ENCODE results near the gene YBX2.
A peak's percentile ranks its signal among the peaks of the same experiment; 100 is the strongest.

The YBX2 gene

DNA sequence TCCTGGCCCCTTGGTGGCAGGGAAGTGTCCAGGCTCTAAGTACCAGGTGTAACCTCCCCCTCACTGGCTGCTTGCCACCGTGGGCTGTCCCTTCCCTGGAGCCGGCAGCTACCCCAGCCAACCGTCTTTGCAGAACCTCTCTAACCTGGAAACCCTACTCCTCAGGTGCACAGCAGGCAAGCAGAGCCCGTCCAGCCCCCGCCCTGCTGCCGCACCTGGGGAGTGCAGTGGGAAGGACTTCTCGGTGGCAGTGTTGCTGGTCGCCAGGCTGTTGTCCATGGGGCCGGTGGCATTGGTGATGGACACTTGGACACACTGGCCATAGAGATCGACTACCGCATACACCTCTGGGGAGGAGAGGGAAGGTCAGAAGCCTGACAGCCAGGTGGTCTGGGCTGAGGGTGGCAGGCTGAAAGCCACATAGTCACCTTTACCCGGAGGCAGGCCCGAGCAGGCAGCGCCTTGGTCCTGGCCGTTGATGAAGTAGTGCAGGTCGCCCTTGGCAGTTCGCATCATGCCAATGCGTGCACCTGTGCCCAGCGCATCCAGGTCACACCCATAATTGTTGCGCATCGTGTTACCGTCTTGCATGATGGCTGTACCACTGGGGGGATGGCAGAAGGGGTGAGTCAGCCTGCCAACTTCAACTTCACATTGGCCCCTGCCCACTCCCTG lies 28.2 kb upstream of the YBX2 start:
- no peak for DNase-seq

GRCh38 chr17:7321466-7321865 lies 27.0 kb upstream of the YBX2 start:
- DNase-seq = no peak

GRCh38 chr17:7318121-7318860 lies 23.9 kb upstream of the YBX2 start:
- no peak for DNase-seq

DNA sequence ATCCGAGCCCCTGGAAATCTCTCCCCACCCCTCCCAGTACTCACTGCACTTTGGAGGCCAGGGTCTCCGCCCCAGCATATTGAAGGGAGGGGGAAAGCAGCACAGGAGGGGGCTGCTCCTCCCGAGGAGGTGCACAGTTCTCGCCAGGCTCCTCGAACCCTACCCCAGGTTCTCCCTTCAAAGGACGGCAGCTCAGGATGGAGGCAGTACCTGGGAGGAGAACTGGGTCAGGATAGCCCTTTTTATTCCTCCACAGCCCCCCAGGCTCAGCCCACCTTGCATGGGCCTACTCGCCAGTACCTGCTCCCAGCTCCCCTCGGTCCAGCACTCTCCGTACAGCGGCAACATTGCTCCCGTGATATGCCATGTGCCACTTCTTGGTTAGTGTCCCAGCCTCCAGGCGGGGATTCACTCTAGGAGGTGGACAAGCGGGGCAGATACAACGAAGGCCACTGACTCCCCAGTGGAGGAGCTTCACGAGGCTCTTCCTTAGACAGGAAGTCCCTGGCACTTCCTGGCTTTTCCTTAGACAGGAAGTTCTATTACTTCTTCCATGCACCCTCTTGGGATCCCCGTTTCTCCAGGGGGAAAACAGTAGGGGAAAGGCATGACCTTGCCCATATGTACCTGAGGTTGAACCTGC lies 22.8 kb upstream of the YBX2 start:
- no peak for DNase-seq

GRCh38 chr17:7315570-7316235 lies 21.3 kb upstream of the YBX2 start:
- no peak for DNase-seq

DNA sequence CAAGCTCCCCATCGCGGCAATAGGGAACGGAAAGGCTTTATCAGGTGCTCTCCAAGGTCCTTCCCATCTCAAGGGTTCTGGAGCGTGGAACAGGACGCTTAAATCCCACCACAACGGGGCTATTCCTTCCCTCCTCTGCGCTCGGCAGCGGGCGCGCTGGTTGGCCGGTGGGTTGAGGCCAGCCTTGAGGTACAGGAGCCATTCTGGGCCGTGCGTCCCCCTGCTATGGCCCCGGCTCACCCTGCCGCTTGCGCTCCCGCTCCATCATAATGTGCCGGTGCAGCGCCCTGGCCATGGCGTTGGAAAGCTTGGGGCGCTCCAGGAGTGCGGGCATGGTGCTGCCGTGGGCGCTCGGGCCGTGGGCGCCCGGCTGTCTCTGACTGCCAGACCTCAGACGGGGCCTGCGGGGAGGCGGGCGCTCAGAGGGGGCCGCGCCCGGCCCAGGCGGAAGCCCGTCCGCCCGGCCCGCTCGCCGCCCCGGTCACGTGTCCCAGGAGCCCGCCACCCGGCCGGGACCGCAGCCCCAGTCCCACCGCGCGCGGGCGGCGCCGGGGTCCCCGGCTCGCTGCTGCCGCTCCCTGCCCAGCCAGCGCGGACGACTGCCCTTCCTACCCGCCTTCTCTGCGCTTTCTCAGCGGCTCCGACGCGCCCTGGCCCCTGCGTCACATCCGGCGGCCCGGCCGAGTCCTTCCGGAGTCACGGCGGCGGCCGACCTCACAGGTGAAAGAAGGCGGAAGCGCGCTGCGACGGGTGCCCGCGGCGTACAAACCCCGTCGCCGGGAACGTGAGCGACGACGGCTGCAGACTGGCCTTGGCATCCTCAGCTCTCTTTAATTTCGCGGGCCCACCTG lies 20.5 kb upstream of the YBX2 start, which contains the start of gene GPS2:
GPS2 (minus strand) TSS at position 642 of the 851 bp plus-strand sequence; CDS start at position 334, 308 bp downstream.
- DNase-seq = peak; percentile 37

GRCh38 chr17:7313890-7314718 lies 19.7 kb upstream of the YBX2 start:
- DNase-seq = no peak

- no peak for DNase-seq
These were observed 18.9 kb upstream of the YBX2 start for GRCh38 chr17:7313088-7313889.

DNA sequence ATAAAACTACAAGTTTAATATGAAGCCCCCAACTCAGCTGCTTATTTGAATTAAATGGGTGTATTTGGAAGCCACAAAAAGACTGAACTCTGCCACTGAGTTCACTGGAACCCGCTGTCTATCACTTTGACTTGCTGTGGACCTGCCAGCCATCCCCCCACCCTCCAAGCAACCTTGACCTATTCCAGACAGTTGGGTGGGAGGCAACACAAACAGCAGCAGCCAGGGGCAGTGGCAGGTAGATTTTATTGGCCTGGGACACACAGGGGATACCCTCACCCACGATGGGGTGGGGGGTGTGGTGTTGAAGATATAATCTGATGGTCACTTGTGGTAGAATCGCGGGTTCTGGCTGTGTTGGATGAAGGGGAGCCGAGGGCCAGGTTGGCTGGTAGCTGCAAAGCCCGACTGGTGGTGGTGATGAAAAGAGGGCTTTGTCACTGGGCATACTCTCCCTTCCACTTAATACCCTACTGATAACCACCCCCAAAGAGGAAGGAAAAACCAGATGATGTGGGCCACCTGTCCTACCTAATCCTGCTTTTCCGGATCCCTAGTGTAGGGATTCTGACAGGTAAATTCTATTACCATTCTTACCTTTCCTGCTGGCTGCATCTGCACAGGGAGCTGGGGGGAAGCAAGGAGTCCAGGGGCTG lies 18.1 kb upstream of the YBX2 start:
- no peak for DNase-seq

DNA sequence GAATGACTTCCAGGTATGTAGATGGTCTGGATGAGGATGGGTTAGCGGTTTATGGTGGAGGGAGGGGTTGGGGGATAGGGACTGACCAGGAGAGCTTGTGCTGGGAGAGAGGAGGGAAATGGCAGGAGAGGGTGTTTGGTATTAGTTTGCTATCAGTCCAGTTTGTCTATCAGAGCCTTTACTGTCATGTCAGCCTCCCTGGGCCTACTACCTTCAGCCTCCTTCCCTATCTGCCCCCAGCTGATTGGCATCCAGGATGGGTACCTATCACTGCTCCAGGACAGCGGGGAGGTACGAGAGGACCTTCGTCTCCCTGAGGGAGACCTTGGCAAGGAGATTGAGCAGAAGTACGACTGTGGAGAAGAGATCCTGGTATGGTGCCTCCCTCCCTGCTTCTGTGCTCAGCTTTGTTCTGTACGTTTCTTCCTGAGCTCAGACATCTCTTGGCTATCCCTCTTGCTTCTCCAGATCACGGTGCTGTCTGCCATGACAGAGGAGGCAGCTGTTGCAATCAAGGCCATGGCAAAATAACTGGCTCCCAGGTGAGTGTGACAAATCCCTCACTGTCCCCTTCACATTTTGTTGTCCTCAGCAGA lies 16.8 kb upstream of the YBX2 start:
- DNase-seq = no peak

GRCh38 chr17:7309628-7310027 lies 15.2 kb upstream of the YBX2 start:
- no peak for DNase-seq

DNA sequence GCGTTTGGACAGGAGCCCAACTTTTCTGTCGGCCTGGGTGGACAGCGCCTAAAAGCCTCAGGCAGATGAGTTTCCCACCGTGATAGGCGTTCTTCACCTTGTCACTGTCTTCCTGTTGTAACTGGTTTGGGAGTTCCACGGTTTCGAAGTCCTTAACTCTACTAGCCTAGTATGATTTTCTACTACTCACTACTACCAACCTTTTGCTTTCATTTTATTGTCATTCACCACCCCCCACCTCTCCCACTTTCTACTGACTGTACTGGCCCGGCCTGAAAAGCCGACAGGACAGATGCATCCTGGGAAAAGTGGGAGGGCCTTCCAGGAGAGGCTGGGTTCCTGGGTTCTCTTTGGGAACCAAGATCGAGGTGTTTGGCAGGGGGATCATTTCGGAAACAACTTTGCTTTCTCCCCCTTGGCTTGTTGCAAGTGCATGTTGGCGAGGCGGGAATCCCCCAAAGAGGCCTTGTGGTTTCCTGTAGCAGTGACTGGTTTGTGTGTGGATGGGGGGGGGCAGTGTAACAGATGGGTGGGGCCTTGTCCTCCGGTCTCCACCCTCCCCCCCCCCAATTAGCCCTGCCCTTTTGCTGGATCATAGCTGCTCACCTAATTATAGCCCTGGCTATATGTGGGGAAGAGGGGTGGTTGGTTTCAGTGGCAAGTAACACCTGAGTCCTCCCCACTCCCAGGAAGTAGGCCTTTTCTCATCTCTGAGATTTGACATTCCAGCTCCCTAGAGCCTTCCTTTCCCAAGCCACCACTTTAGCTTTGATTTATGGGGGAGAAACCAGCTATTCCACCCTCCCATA lies 14.4 kb upstream of the YBX2 start:
- DNase-seq = no peak

- no peak for DNase-seq
These were observed 13.5 kb upstream of the YBX2 start for GRCh38 chr17:7307686-7308624.

DNA sequence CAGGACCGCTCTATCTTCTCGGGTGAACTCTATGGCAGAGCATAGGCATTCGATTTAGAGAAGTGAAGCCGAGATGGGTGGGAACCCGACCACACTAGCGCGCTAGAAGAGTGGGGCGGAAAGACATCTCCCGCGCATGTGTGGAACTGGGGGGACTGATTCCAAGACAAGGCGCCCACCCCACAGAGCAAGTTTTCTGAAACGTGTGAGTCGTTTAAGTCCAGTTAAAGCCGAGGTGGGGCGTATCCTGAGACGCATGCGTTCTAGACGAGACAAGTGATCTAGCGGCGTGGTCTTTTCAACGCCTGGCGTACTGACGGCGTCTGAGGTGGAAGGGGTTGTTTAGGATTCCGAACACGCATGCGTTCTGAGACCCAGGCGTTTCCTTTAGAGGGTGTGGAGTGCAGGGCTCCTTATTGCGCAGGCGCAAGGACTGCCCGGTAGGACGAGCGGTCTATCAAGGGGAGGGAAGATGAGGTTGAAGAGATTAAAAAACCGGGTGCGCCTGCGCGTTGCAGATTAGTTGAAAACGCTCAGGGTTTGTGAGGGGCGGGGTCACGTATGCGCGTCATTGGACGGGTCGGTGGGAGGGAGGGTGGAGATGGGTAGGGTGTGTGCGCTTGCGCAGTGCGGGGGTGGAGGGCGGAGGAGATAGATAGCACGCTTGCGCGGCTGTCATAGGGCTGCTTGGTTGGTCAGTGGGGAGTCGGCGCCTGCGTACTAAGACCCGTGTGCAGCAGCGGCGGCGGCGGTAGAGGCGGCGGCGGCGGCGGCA lies 12.7 kb upstream of the YBX2 start, which contains the start of gene EIF5A:
EIF5A (plus strand) TSS at position 718 of the 775 bp plus-strand sequence. CDS start 2,008 bp downstream, outside the sequence.
- DNase-seq = peak; percentile 90

- DNase-seq = no peak
These were observed 9.7 kb upstream of the YBX2 start for GRCh38 chr17:7304179-7304578.

GRCh38 chr17:7296189-7296861 lies 1.9 kb upstream of the YBX2 start:
- DNase-seq = no peak
